ENCODE results near the gene OR2F1. TPM values are rescaled to one million over a fixed set of nuclear protein-coding genes. Genes with fewer than 3 reads are reported as not detected.
"Not testable (repeated sequence)": the region's sequence is repeated elsewhere in the genome, so short reads cannot be mapped to it uniquely, and the experiment has no call there.

Gene OR2F1
- total RNA-seq, 2 experiments from 2014 or later = not detected

- CTCF ChIA-PET = no interaction called here
- POLR2A ChIA-PET = no interaction called here
Measured at GRCh38 chr7:144004703-144005102, 50.1 kb downstream of the OR2F1 start.

GRCh38 chr7:144006029-144006691 lies 51.5 kb downstream of the OR2F1 start:
- ChIA-PET CTCF (no interaction called here), POLR2A (no interaction called here)

- ChIA-PET POLR2A (no interaction called here), CTCF (no interaction called here)
Measured at GRCh38 chr7:144006692-144007042, 52.0 kb downstream of the OR2F1 start.

GRCh38 chr7:144009361-144009760 lies 54.7 kb downstream of the OR2F1 start:
- ChIA-PET CTCF (no interaction called here), POLR2A (no interaction called here)

GRCh38 chr7:144010061-144010460 lies 55.4 kb downstream of the OR2F1 start:
- POLR2A ChIA-PET, CTCF ChIA-PET: not testable (repeated sequence)

GRCh38 chr7:144010821-144011220 lies 56.2 kb downstream of the OR2F1 start:
- POLR2A ChIA-PET, CTCF ChIA-PET: not testable (repeated sequence)

- ChIA-PET CTCF (no interaction called here), POLR2A (no interaction called here)
Measured at GRCh38 chr7:144011458-144012230, 57.0 kb downstream of the OR2F1 start.

Other genes starting within 250 kb of the OR2F1 start
- gene CTAGE6, start 197.1 kb upstream of the OR2F1 start, total RNA-seq = under 1 TPM; 0.36 to 0.52 TPM
- gene TCAF1, start 52.7 kb upstream of the OR2F1 start, total RNA-seq = 10 to 100 TPM; 10.4 to 11.2 TPM
- gene OR2F2, start 19.6 kb upstream of the OR2F1 start, total RNA-seq = not detected
- not detected for gene OR6B1, start 45.5 kb downstream of the OR2F1 start, total RNA-seq
- gene OR2A5, start 94.1 kb downstream of the OR2F1 start, total RNA-seq = not detected
- gene OR2A25, start 115.0 kb downstream of the OR2F1 start, total RNA-seq = not detected
- not detected for gene OR2A12, start 131.4 kb downstream of the OR2F1 start, total RNA-seq
- gene OR2A2, start 154.7 kb downstream of the OR2F1 start, total RNA-seq = not detected
- gene OR2A14, start 168.3 kb downstream of the OR2F1 start, total RNA-seq = not detected
- gene CTAGE4, start 228.6 kb downstream of the OR2F1 start, total RNA-seq = 1 to 10 TPM; 1.2 to 2.0 TPM
- gene ARHGEF35, start 241.0 kb downstream of the OR2F1 start, total RNA-seq = 1 to 10 TPM; 4.8 to 4.9 TPM

Measured in activated CD8-positive, alpha-beta memory T cell treated with anti-CD3 and anti-CD28 coated beads for 36 hours (primary cell).